NCI-H2196 (cell line): ENCODE measurements around the gene EPN1.

ENCODE experiments used
- DNase-seq: peaks from one replicate; lab custom pipeline; 2025; ENCODE audit not compliant: unreplicated experiment; lab: John Stamatoyannopoulos, UW

The EPN1 gene

DNA sequence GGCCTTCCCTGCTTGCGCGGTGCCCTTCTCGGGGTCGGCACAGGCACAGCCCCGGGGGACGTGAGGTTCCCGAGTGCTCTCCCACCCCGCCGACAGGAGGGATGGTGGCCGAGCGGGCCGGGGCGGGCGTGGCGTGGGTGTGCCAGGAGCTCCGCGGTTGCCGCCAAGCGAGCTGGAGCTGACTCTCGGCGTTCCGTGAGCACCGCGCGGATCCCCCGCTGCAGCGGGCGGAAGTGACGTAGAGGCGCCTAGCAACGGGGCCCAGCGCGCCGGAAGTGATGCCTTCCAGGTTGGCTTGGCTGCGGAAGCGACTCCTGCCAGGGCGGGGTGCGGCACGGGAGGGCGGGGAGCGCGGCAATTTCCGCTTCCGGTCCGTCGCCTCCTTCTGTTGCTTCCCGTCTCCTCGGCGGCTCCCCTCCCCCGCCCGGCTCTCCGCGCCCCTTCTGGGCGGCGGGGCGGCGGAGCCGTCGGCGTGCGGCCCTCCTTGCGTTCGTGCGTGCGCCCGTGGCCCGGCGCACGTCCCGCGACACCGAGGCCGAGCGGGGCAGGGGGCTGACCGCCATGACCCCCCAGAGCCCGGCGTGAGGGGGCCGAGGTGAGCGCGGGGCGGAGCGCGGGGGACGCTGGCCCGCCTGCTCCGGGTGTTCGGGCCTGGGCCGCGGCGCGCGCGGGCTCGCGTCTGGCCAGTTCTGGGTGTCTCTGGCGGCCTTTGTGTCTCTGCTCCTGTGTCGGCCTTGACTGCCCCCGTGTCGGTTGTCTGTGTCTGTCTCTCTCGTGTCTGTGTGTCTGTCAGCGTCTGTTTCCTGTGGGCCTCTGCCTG lies at the start of gene EPN1:
Gene EPN1 (plus strand): TSS at position 386 of the 820 bp plus-strand sequence. CDS start 3,402 bp downstream, outside the sequence.
- peak; percentile 98 for DNase-seq

DNA sequence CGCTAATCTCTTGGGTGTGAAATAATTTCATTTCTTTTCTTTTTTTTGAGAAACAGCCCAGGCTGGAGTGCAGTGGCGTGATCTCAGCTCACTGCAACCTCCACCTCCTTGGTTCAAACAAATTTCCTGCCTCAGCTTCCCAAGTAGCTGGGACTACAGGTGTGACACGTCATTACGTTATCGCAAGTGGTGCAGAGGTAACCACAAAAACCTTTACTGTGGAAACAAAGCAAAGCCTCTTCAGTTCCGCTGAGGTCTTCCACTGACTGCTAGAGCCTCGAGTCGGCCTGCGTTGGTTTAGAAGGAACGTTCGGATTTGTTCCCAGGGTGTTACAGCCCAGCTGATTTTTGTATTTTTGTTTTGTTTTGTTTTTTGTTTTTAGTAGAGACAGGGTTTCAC lies 48.7 kb upstream of the EPN1 start:
- DNase-seq, result no peak

DNA sequence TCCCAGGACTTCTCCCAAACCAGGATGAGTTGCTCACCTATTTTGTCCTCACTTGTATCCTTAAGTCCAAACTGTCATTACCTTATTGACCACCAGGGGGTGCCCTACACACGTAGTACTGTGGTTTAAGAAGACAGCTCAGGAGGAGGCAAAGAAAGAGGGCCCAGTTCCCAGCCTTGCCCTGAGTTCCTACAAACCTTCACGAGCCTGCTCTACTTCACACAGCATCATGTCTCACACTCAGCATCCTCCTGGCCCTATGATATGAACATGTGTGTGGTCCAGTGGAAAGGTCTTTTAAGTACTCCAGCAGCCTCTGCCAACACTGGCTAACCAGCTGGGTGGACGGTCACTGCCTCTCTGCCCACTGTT lies 42.6 kb upstream of the EPN1 start:
- peak; percentile 96 for DNase-seq

DNA sequence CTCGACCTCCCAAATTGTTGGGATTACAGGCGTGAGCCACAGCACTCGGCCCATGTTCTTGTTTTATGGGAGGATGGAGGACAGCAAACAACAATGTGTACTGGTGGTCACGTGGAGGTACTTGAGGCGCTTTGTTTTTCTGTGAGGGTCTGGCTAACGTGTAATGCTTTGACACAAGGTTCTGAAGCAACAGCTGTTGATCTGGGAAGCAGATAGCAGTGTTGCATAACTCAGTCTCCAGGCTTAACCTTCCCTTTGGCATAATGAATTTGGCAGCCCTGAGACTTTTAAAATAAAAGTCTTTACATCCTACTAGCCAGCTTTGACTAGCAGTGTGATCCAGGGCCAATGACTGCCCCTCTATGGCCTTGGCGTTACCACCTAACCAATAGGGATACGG lies 41.2 kb upstream of the EPN1 start:
- DNase-seq, result no peak

DNA sequence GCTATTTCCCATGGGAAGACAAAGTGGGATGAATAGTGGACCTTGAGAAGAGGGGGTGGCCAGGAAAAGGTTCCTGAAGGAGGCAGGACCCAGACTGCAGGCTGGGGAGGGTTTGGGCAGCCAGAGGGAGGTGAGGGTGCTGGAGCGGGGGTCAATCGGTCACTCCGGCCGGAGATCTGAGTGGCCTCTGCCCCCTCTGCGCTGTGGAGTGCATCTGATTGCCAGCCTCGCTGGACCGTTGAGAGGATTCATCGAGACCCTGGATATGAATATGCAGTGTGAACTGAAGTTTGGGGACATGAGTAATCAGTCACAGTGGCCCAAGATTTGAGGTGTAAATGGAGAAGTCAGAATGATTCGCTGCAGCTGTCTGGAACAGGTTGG lies 39.7 kb upstream of the EPN1 start:
- no peak for DNase-seq

DNA sequence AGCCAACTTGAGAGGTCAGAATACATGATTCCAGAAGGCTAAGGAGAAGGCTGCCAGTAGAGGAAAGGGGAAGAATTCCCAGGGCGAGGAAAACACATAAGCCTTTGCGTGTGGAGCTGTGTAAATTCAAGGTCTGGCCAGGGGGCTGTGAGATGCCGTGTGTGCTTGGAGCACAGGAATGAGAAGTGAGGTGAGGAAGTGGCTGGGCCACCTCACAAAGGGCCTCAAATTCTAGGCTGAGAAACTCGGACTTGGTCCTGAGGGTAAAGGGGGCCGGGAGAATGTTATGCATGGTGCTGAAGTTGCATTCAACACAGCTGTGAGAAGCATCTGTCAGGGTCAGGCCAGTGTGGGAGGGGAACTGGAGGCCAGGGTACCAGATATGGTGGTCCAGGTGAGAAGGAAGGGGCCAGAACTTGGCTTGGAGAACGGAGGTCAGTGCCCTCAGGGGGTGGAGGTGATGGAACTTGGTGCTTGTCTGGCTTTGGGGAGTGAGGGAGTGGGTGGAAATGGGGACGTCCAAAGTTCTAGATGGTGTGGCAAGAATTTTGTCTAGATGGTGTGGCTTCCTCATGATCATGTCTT lies 39.1 kb upstream of the EPN1 start:
- no peak for DNase-seq

DNA sequence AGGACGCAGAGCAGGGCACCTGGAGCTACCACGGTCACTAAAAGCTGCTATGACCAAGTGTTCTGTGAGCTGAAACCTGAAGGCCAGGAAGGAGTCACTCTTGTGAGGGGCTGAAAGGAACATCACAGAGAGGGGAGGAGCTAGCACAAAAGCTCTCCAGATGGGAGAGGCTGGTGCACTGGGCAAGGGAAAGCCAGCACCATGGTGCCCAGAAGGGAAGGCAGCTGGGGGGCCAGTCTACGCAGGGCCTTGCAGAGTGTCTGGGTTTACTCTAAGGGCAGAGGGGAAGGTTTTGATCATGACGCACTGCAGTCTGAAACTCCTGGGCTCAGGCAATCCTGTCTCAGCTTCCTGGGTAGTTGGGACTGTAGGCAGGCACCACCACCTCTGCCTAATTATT lies 38.3 kb upstream of the EPN1 start:
- no peak for DNase-seq

DNA sequence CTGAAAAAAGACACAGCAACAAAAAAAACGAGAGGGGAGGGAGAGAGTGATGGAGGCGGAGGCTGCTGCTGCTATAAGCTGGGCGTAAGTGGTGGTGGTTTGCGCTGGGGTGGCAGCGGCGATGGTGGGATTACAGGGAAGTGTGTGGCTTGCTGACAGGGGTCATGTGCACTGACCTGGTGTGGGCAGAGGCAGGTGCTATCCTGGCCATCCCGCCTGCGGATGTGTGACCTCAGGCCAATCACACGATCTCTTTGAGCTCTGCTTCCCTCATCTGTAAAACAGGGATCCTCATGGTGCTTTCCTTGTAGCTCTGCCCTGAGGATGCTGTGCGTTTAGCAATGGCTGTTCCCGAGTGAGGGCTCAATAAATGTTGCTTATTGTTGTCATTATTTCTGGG lies 37.5 kb upstream of the EPN1 start:
- DNase-seq, result no peak

DNA sequence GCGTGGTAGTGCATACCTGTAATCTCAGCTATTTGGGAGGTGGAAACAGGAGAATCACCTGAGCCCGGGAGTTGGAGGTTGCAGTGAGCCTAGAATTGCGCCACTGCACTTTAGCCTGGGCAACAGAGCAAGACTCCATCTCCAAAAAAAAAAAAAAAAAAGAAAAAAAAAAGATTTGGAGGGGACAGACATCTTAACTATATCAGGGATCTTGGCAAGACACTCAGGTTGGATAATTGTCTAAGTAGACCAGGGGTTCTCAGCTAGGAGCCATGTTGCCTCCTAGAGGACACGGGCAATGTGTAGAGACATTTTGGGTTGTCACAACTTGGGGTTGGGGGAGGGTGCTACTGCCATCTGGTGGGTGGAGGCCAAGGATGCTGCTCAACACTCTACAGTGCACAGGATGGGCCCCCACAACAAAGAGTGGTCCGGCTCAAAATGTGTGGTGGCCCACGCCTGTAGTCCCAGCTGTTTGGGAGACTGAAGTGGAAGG lies 36.1 kb upstream of the EPN1 start:
- peak; percentile 34 for DNase-seq

DNA sequence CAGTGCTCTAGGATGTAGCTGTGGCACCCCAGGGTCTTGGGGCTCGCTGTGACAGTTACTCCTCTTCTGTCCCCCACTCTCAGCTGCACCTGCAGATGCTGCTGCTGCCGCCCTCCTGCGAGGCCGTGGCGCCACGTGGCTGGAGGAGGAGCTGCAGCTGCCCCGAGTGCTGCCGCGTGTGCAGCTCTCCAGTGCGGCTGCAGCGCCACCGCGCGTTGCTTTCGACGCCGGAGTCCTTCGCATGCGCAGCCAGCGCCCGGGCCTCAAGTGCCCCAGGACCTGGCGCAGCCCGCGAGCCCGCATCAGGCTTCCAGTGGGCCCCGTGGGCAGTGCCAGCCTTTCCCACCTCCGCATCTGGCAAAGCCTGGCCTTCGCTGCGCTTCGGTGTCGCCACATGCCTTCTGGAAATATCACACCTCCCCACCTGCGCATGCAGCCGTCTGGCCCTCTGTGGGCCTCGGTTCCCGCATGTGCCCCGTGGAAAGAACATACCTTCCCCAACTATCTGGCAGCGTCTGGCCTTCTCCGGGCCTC lies 34.9 kb upstream of the EPN1 start:
- DNase-seq, result peak; percentile 92

DNA sequence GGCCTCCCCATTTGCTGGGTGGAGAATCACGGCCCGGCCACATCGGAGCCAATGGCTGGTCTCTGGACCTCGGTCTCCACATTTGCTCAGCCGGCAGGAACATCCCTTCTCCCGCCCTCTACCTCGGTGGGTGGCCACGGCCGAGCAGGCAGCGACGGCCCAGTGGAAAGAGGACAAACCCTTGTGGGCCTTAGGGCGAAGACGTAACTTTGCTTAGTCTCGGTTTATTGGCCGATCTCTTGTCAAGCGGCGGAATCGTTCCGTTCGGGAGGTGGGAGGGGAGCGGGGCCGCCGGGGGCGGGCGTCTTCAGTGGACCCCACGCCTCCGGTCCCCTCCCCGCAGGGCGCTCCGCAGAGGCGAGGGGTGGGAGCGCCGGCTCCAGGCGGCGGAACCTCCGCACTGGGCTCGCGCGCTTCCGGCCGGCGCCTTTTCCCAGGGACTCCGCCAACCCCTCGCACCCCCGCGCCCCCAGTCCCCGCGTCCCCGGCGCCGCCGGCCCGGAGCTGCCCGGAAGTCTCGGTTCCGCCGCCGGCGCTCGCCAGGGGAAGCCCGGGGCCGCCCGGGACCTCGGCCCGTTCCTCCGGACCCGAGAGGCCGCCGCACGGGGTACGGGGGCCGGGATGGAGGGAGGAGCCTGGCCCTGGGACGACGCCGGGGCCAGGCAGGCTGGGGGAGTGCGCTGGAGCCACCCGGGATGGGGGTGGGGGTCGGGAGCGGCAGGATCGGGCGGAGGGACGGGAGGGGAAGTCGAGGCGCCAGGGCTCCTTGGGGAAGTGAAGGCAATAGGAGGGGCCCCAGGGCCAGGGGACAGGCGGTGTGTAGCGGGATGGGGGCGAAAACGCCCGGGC lies 34.2 kb upstream of the EPN1 start, which contains the start of gene ZNF580:
Gene ZNF580 (plus strand): TSS at position 426 of the 849 bp plus-strand sequence. CDS start 1,507 bp downstream, outside the sequence.
- DNase-seq, result peak; percentile 72

DNA sequence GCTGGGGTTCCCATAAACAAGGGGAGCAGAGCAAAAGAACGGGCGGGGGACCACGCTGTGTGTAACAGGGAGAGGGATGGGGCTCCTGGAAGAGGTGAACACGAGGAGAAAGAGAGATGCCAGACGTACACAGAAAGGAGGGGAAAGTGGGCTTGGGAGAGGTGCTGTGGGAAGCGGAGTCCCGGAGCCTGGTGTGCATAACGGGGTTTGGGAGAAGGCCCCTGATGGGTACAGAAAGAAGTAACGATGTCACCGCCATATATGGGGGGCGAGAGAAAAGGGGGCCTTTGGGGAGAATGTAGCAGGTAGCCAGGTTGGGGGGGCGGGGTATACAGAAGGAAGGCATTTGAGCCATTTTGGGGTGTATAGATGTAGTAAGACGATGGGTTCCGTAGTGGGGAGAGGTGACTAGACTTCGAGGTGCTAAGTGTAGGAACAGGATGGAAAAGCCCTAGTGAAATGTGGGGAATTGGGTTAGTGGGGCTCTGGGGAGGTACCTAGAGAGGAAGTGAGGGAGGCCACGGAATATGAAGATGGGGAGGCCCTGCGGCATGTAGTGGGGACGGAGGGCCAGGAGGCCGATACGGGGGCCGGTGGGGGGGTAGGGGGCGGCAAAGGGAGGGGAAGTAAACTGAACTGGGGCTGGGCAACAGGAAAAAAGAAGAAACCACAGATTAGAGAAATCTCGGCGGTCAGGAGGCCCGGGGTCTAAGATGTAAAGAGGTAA lies 33.4 kb upstream of the EPN1 start:
- DNase-seq, result no peak

DNA sequence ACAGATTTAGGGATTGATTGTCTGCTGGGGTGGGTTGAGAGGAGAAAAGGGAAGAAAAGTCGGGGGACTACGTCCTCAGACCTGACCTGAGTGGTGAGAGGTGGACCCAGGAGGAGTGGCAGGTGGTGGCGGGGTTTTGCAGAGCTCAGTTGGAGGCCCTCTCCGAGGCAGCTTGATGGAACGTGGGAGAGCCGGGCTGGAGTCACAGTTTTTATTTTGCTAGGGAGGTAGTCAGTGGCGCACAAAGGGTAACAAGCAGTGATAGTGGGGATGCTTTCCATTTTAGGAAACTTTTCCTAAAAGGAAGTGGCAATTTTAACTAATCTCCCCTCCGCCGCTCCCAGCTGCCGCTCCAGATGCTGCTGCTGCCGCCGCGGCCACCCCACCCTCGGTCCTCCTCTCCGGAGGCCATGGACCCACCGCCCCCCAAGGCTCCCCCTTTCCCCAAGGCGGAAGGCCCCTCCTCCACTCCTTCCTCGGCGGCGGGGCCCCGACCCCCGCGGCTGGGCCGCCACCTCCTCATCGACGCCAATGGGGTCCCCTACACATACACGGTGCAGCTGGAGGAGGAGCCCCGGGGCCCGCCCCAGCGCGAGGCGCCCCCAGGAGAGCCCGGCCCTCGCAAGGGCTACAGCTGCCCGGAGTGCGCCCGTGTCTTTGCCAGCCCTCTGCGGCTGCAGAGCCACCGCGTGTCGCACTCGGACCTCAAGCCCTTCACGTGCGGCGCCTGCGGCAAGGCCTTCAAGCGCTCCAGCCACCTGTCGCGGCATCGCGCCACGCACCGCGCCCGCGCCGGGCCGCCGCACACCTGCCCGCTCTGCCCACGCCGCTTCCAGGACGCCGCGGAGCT lies 32.6 kb upstream of the EPN1 start:
- DNase-seq, result no peak

DNA sequence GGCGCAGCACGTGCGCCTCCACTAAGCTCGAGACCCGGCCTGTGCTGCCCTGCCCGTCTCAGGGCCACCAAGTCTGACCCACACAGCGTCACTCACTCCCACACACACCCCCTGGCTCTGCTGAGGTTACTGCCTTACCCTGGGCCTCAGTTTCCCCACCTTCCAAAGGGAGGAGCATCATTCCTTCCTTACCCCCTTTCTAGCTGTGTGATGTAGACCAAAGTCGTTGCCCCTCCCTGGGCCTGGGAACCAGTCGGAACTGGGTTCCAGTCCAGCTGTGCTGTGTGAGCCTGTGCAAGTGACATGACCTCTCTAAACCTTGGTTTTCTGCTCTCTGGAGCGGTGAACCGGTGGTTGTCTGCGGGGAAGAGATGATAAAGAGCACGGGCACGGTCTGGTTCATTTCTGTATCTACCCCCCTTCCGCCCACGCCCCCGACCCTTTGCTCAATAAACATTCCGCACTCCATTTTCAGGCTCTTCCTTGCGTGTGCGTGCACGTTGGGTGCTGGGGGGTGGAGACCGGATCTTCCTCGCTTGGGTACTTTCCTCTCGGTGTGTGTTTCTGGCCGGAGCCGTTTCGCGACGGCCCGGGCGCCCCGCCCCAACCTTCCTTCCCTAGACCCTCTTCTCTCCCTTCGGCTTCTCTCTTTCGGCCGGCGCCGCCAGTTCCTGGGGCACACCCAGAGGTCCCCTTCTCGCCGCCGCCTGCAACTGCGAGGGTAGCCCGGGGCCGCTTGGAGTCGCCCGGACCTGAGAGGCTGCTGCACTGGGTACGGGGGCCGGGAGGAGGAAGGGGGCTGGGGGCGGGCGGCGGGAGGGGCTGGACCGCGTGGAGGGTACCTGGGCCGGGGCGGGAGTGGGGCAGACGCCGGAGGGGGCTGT lies 31.8 kb upstream of the EPN1 start, which contains the start of gene ZNF581:
Gene ZNF581 (plus strand): TSS at position 647 of the 884 bp plus-strand sequence. CDS start 923 bp downstream, outside the sequence.
- DNase-seq, result peak; percentile 74

DNA sequence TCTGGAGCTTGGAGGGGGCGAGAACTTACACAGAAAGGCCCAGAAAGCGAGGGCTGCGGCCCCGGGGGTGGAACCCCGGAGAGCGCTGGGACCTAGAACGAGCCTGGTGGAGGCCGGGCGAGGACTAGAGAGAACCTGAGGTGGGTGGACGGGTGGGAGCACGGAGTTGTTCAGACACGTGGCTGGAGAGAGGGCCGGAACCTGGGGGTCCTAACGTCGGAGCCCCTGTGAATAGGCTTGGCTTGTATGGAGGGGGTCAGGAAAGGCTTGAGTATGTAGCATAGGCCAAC lies 31.2 kb upstream of the EPN1 start:
- no peak for DNase-seq

DNA sequence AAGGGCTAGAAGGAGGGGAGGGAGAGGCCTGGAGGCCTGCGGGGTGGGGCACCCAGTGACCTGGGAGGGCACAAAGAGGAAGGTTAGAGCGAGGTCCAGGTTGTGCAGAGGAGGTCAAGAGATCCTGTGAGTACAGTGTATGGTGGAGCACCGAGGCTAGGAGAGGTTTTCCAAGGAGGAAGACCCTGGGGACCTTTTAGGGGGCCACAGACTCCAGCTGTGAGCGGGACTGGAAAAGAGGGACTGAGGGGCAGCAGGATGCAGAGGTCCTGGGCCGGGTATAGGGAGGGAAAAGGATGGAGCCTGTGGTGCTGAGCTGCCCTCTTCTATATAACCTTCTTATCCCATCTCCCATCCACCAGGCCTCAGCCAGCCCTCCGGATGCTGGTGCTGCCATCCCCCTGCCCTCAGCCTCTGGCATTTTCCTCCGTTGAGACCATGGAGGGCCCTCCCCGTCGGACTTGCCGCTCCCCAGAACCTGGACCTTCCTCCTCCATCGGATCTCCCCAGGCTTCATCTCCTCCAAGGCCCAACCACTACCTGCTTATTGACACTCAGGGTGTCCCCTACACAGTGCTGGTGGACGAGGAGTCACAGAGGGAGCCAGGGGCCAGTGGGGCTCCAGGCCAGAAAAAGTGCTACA lies 30.7 kb upstream of the EPN1 start:
- no peak for DNase-seq

DNA sequence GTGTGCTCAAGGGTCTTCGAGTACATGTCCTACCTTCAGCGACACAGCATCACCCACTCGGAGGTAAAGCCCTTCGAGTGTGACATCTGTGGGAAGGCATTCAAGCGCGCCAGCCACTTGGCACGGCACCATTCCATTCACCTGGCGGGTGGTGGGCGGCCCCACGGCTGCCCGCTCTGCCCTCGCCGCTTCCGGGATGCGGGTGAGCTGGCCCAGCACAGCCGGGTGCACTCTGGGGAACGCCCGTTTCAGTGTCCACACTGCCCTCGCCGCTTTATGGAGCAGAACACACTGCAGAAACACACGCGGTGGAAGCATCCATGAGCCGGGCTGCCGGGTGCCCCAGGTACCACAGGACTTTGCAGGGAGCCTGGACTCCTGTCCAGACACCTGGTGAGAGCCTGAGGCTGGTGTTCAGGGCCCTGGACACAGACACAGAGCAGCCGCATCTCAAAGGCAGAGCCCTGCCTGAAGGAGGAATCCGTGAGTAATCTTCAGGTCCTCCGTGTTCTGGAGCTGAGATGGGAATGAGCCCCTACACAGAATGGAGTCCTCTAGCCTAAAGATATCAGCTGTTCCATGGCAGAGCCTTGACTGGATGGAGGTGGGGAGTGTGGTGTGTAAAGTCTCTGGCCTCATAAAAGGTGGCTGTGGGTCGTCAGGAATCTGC lies 30.0 kb upstream of the EPN1 start:
- no peak for DNase-seq

DNA sequence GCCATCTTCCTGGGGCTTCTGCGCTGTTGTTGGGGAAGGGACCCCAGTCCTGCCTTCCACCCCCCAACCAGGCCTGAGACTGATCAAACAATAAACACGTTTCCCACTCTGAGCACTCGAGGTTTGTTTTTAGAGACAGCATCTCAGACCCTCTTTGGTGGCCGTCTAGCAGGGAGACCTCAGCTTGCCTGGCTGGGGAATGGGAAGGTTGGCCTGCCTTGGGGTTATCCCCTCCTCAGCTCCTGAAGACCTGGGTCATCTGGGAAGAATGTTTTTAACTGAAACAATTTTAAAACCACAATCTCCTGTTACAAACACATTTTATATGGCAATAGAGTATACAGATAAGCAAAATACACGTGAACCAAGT lies 29.5 kb upstream of the EPN1 start:
- DNase-seq, result no peak
